WTC11 (cell line): ENCODE data around the gene TPM4. TPM values are rescaled to one million over a fixed set of nuclear protein-coding genes. Genes with fewer than 3 reads are reported as not detected.

Experiments
- ATAC-seq: fragments of 200-7000 bp; cut with Tn5 transposase; 2 replicates; pipeline ENCODE4 v1.10.0; 2021; ENCODE audit warnings: mild to moderate bottlenecking, moderate library complexity
- CTCF ChIA-PET: fragments of 300-600 bp; sonication (Branson Sonifier 250); formaldehyde crosslinking; loops from one replicate; lab custom pipeline; 2021; ENCODE audit warnings: antibody characterized with exemption; lab: Charles Lee
- POLR2A ChIA-PET: fragments of 350-600 bp; sonication (Branson Sonifier 250); formaldehyde crosslinking; loops from one replicate; lab custom pipeline; 2021; ENCODE audit warnings: antibody characterized with exemption; lab: Charles Lee
- DNase-seq: peaks from one replicate; pipeline ENCODE4 v3.0.0; 2021; ENCODE audit warnings: low spot score
- H3K27ac Mint-ChIP-seq: 2 replicates; pipeline ENCODE4 v1.8.0; 2021; ENCODE audit warnings: mixed read lengths
- H3K27me3 Mint-ChIP-seq: 2 replicates; pipeline ENCODE4 v1.8.0; 2021; ENCODE audit warnings: low read depth, mild to moderate bottlenecking, moderate library complexity, mixed read lengths
- H3K36me3 Mint-ChIP-seq: 2 replicates; pipeline ENCODE4 v1.8.0; 2021; ENCODE audit warnings: mixed read lengths
- H3K4me1 Mint-ChIP-seq: 2 replicates; pipeline ENCODE4 v1.8.0; 2022; ENCODE audit warnings: mixed read lengths
- H3K4me3 Mint-ChIP-seq: 2 replicates; pipeline ENCODE4 v1.8.0; 2021; ENCODE audit warnings: mild to moderate bottlenecking, moderate library complexity, mixed read lengths
- H3K9me3 Mint-ChIP-seq: 2 replicates; pipeline ENCODE4 v1.8.0; 2021; ENCODE audit warnings: mixed read lengths
- ARID4B ChIP-seq: sonication (generic); formaldehyde crosslinking; IDR thresholded peaks from 2 replicates; pipeline ENCODE4 v1.8.0; 2023; ENCODE audit warnings: missing genetic modification reagents, mild to moderate bottlenecking, borderline replicate concordance
- ATF2 ChIP-seq: sonication (generic); formaldehyde crosslinking; IDR thresholded peaks from 2 replicates; pipeline ENCODE4 v1.8.1; 2022; ENCODE audit warnings: low read depth, missing genetic modification reagents, borderline replicate concordance
- CREB1 ChIP-seq: sonication (generic); formaldehyde crosslinking; IDR thresholded peaks from 2 replicates; pipeline ENCODE4 v1.8.0; 2023; ENCODE audit warnings: mild to moderate bottlenecking, missing genetic modification reagents
- ELF4 ChIP-seq: sonication (generic); formaldehyde crosslinking; IDR thresholded peaks from 2 replicates; pipeline ENCODE4 v1.8.1; 2022; ENCODE audit warnings: low read depth, mild to moderate bottlenecking, moderate library complexity, missing genetic modification reagents
- GABPB1 ChIP-seq: sonication (generic); formaldehyde crosslinking; IDR thresholded peaks from 2 replicates; pipeline ENCODE4 v1.8.1; 2023; ENCODE audit warnings: mild to moderate bottlenecking, missing genetic modification reagents
- GTF2I ChIP-seq: fragments of 250-450 bp; sonication (Bioruptor Pico); conservative IDR thresholded peaks from 2 replicates; pipeline ENCODE4 v1.4.0; 2021; ENCODE audit warnings: mild to moderate bottlenecking
- NFE2L1 ChIP-seq: sonication (generic); formaldehyde crosslinking; IDR thresholded peaks from 2 replicates; pipeline ENCODE4 v1.8.1; 2023; ENCODE audit warnings: missing genetic modification reagents
- NFYB ChIP-seq: sonication (generic); formaldehyde crosslinking; conservative IDR thresholded peaks from 2 replicates; pipeline ENCODE4 v1.8.0; 2022; ENCODE audit warnings: low read depth, missing genetic modification reagents
- NR1H2 ChIP-seq: sonication (generic); formaldehyde crosslinking; IDR thresholded peaks from 2 replicates; pipeline ENCODE4 v1.9.0; 2021; ENCODE audit warnings: mild to moderate bottlenecking, moderate library complexity, missing genetic modification reagents
- SOX15 ChIP-seq: fragments of 250-450 bp; sonication (Bioruptor Pico); IDR thresholded peaks from 2 replicates; pipeline ENCODE4 v1.9.0; 2021; ENCODE audit warnings: mild to moderate bottlenecking
- SP1 ChIP-seq: sonication (generic); formaldehyde crosslinking; conservative IDR thresholded peaks from 2 replicates; pipeline ENCODE4 v1.8.1; 2022; ENCODE audit warnings: missing genetic modification reagents
- USF1 ChIP-seq: sonication (generic); formaldehyde crosslinking; IDR thresholded peaks from 2 replicates; pipeline ENCODE4 v1.8.0; 2022; ENCODE audit warnings: mild to moderate bottlenecking, missing genetic modification reagents
- ZNF121 ChIP-seq: sonication (generic); formaldehyde crosslinking; IDR thresholded peaks from 2 replicates; pipeline ENCODE4 v1.8.0; 2023; ENCODE audit warnings: missing genetic modification reagents
- ZNF263 ChIP-seq: sonication (generic); formaldehyde crosslinking; IDR thresholded peaks from 2 replicates; pipeline ENCODE4 v1.8.1; 2022; ENCODE audit warnings: low read depth, mild to moderate bottlenecking, moderate library complexity, missing genetic modification reagents
- ZNF416 ChIP-seq: fragments of 250-450 bp; sonication (Bioruptor Pico); IDR thresholded peaks from 2 replicates; pipeline ENCODE4 v1.9.0; 2021; ENCODE audit warnings: mild to moderate bottlenecking, inconsistent platforms
- total RNA-seq: library from RNA; stranded (reverse); gene quantifications from 3 replicates; pipeline ENCODE4 v1.2.3, GENCODE V29; 2021
- TF ChIP-seq, protein P1 (sequence below): sonication (generic); formaldehyde crosslinking; IDR thresholded peaks from 2 replicates; pipeline ENCODE4 v1.8.1; 2023; ENCODE audit warnings: mild to moderate bottlenecking, missing genetic modification reagents, moderate library complexity
- TF ChIP-seq, protein P2 (sequence below): fragments of 250-450 bp; sonication (Bioruptor Pico); IDR thresholded peaks from 2 replicates; pipeline ENCODE4 v2.1.2; 2022; ENCODE audit warnings: mild to moderate bottlenecking, moderate library complexity
- TF ChIP-seq, protein P3 (sequence below): sonication (generic); formaldehyde crosslinking; IDR thresholded peaks from 2 replicates; pipeline ENCODE4 v1.8.1; 2022; ENCODE audit warnings: mild to moderate bottlenecking, missing genetic modification reagents, moderate library complexity, borderline replicate concordance
- TF ChIP-seq, protein P4 (sequence below): sonication (generic); formaldehyde crosslinking; IDR thresholded peaks from 2 replicates; pipeline ENCODE4 v1.8.1; 2022; ENCODE audit warnings: mild to moderate bottlenecking, moderate library complexity, missing genetic modification reagents

The TPM4 gene
- total RNA-seq, 1 experiment from 2014 or later: 302 TPM

DNA sequence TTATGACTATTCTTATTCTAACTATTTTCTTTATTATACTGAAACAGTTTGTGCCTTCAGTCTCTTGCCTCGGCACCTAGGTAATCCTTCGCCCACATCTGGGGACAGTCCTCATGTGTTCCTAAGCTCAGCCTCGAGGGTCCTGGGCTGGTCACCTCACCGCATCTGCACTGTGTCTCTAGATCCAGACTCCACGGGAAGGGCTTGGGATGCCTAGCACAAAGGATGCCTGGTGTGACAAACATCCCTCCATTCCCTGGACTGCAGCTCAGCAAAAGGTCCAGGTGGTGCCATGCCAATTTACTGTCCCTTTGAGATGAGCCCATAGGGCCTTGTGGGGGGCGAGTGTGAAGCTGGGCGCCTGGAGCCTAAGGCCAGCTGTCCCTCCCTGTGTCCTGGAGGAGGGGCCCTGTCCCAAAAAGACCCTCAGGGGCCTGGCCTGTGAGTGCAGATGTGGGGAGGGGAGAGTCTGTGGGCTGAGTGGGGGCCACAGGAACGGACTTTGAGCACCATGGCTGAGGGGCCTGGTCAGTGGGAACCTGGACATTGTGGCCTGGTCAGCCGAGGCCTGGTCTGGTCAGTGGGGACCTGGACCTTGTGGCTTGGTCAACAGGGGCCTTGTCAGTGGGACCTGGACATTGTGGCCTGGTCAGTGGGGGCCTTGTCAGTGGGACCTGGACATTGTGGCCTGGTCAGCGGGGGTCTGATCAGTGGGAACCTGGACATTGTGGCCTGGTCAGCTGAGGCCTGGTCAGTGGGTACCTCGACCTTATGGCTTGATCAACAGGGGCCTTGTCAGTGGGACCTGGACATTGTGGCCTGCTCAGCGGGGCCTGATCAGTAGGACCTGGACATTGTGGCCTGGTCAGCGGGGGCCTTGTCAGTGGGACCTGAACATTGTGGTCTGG lies 45.1 kb upstream of the TPM4 start:
- Mint-ChIP-seq H3K4me1 (no peaks in the 10 kb centered on the region), H3K4me3 (no peak overlapping the region), H3K27ac (no peak overlapping the region), H3K36me3 (no peaks in the 10 kb centered on the region), H3K9me3 (peaks cover 8% of the 10 kb centered on the region), H3K27me3 (no peaks in the 10 kb centered on the region)
- POLR2A ChIA-PET: no interaction called here
- ATAC-seq: no peak
- CTCF ChIA-PET: no interaction called here
- TF ChIP-seq, protein P1, sequence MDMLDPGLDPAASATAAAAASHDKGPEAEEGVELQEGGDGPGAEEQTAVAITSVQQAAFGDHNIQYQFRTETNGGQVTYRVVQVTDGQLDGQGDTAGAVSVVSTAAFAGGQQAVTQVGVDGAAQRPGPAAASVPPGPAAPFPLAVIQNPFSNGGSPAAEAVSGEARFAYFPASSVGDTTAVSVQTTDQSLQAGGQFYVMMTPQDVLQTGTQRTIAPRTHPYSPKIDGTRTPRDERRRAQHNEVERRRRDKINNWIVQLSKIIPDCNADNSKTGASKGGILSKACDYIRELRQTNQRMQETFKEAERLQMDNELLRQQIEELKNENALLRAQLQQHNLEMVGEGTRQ (CRISPR knock-in tag): no peak
- TF ChIP-seq, protein P2, sequence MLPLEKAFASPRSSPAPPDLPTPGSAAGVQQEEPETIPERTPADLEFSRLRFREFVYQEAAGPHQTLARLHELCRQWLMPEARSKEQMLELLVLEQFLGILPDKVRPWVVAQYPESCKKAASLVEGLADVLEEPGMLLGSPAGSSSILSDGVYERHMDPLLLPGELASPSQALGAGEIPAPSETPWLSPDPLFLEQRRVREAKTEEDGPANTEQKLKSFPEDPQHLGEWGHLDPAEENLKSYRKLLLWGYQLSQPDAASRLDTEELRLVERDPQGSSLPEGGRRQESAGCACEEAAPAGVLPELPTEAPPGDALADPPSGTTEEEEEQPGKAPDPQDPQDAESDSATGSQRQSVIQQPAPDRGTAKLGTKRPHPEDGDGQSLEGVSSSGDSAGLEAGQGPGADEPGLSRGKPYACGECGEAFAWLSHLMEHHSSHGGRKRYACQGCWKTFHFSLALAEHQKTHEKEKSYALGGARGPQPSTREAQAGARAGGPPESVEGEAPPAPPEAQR (CRISPR knock-in tag): no peak
- TF ChIP-seq ELF4 (CRISPR knock-in tag) (no peak), GTF2I (no peak), ZNF416 (CRISPR knock-in tag) (no peak), SP1 (CRISPR knock-in tag) (no peak), NFE2L1 (CRISPR knock-in tag) (no peak), NFYB (no peak), ATF2 (no peak), GABPB1 (CRISPR knock-in tag) (no peak), CREB1 (no peak), SOX15 (CRISPR knock-in tag) (no peak), NR1H2 (CRISPR knock-in tag) (no peak), ZNF263 (CRISPR knock-in tag) (no peak), ZNF121 (no peak), USF1 (CRISPR knock-in tag) (no peak), ARID4B (CRISPR knock-in tag) (no peak)
- TF ChIP-seq, protein P3, sequence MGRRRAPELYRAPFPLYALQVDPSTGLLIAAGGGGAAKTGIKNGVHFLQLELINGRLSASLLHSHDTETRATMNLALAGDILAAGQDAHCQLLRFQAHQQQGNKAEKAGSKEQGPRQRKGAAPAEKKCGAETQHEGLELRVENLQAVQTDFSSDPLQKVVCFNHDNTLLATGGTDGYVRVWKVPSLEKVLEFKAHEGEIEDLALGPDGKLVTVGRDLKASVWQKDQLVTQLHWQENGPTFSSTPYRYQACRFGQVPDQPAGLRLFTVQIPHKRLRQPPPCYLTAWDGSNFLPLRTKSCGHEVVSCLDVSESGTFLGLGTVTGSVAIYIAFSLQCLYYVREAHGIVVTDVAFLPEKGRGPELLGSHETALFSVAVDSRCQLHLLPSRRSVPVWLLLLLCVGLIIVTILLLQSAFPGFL (CRISPR knock-in tag): no peak
- TF ChIP-seq, protein P4, sequence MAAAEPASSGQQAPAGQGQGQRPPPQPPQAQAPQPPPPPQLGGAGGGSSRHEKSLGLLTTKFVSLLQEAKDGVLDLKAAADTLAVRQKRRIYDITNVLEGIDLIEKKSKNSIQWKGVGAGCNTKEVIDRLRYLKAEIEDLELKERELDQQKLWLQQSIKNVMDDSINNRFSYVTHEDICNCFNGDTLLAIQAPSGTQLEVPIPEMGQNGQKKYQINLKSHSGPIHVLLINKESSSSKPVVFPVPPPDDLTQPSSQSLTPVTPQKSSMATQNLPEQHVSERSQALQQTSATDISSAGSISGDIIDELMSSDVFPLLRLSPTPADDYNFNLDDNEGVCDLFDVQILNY (CRISPR knock-in tag): no peak
- DNase-seq: no peak
